Measurements from ENCODE around the gene PHYHIPL.

- TF ChIP-seq EZH2phosphoT487 (IDR thresholded peaks at IDR 0.05; ENCODE audit: insufficient read depth, low read depth), result no peak
- no peak for TF ChIP-seq EZH2 (IDR thresholded peaks at IDR 0.05; ENCODE audit: insufficient read depth, poor library complexity, severe bottlenecking)
These were observed 61.3 kb downstream of the PHYHIPL start for GRCh38 chr10:59237775-59238174.
